Activated CD4-positive, alpha-beta T cell treated with anti-CD3 and anti-CD28 coated beads for 36 hours (primary cell): Measurements from ENCODE around the gene ALG6. TPM values are rescaled to one million over a fixed set of nuclear protein-coding genes. Genes with fewer than 3 reads are reported as not detected.

ENCODE experiments used
- ATAC-seq: fragments of 200-7000 bp; cut with Tn5 transposase; one replicate; pipeline ENCODE4 v1.10.0; 2021; ENCODE audit warnings: mild to moderate bottlenecking, moderate library complexity
- CTCF ChIA-PET: fragments of 350-600 bp; sonication (Branson Sonifier 250); formaldehyde crosslinking; loops from one replicate; lab custom pipeline; 2021; ENCODE audit warnings: antibody characterized with exemption; lab: Charles Lee
- POLR2A ChIA-PET: fragments of 350-600 bp; sonication (Branson Sonifier 250); formaldehyde crosslinking; loops from one replicate; lab custom pipeline; 2021; ENCODE audit warnings: antibody characterized with exemption, inconsistent platforms; lab: Charles Lee
- DNase-seq: peaks from one replicate; pipeline ENCODE4 v3.0.0-alpha.2; 2020
- H3K27ac Mint-ChIP-seq: one replicate; pipeline ENCODE4 v1.8.0; 2021; ENCODE audit warnings: mixed read lengths
- H3K27me3 Mint-ChIP-seq: one replicate; pipeline ENCODE4 v1.8.0; 2021; ENCODE audit warnings: mixed read lengths
- H3K36me3 Mint-ChIP-seq: one replicate; pipeline ENCODE4 v1.8.0; 2021; ENCODE audit warnings: low read depth, mixed read lengths
- H3K4me1 Mint-ChIP-seq: one replicate; pipeline ENCODE4 v1.8.0; 2021; ENCODE audit warnings: mixed read lengths
- H3K4me3 Mint-ChIP-seq: one replicate; pipeline ENCODE4 v1.8.0; 2021; ENCODE audit warnings: mild to moderate bottlenecking, moderate library complexity, mixed read lengths
- H3K9me3 Mint-ChIP-seq: one replicate; pipeline ENCODE4 v1.8.0; 2021; ENCODE audit warnings: low read depth, mixed read lengths
- intact Hi-C, 2 experiments: fragments of 100-400 bp; cut with DNase I in 1 of 2; cut with micrococcal nuclease in 1 of 2; formaldehyde crosslinking; loops; one replicate each; pipeline versions ENCODE4 v1.14.2 to v1.15.1; 2022 to 2024; cut with DNase I, micrococcal nuclease
- total RNA-seq, 2 experiments: library from RNA; stranded (reverse); gene quantifications; one replicate each; pipeline ENCODE4 v1.2.3, GENCODE V29; 2021

ALG6 gene
- total RNA-seq, 2 experiments from 2014 or later = 16.2 to 16.3 TPM

- ATAC-seq = no peak
- H3K9me3 Mint-ChIP-seq = no peaks in the 10 kb centered on the region
- peaks cover 7% of the 10 kb centered on the region for H3K27me3 Mint-ChIP-seq
- peaks cover 23% of the 10 kb centered on the region for H3K4me1 Mint-ChIP-seq
- peaks cover 14% of the 10 kb centered on the region for H3K36me3 Mint-ChIP-seq
- peak overlapping the region; percentile 77 for H3K27ac Mint-ChIP-seq
- no peak for DNase-seq
- ChIA-PET CTCF (no interaction called here), POLR2A (no interaction called here)
- H3K4me3 Mint-ChIP-seq = peak overlapping the region; percentile 98
- intact Hi-C loops = loop anchor here (1.0 to 5.0 kb wide), 7 partner anchors 40 to 931 kb away; partner anchors contain the start of genes EFCAB7 (in 2 of the 2), ITGB3BP (in 2 of the 2), ATG4C (in 1 of the 2) and PGM1 (in 1 of the 2)
Measured at GRCh38 chr1:63366908-63367214, 566 bp upstream of the ALG6 start.

GRCh38 chr1:63368131-63368530, 704 bp downstream of the ALG6 start:
- POLR2A ChIA-PET = no interaction called here
- Mint-ChIP-seq H3K36me3 (peaks cover 21% of the 10 kb centered on the region), H3K27ac (peak overlapping the region; percentile 82), H3K4me3 (peak overlapping the region; percentile 98), H3K9me3 (no peaks in the 10 kb centered on the region), H3K4me1 (peaks cover 23% of the 10 kb centered on the region), H3K27me3 (peaks cover under 1% of the 10 kb centered on the region)
- CTCF ChIA-PET = interaction anchor here (0.6 to 0.7 kb wide), 3 partner anchors 48 to 1446 kb away, joined by 3 to 4 read pairs (median 3); no protein-coding TSS in a partner anchor
- DNase-seq (peak; percentile 14), ATAC-seq (peak; percentile 16)
- intact Hi-C loops = loop anchor here in 1 of 2 experiments (5.0 kb wide), 1 partner anchor 931 kb away; the partner anchor contains the start of gene USP1

- no peak for ATAC-seq
- ChIA-PET CTCF (no interaction called here), POLR2A (no interaction called here)
- intact Hi-C loops = no loop called here
- no peaks in the 10 kb centered on the region for H3K27me3 Mint-ChIP-seq
- no peak overlapping the region for H3K4me3 Mint-ChIP-seq
- no peaks in the 10 kb centered on the region for H3K9me3 Mint-ChIP-seq
- H3K36me3 Mint-ChIP-seq = peaks cover 34% of the 10 kb centered on the region
- peaks cover 25% of the 10 kb centered on the region for H3K4me1 Mint-ChIP-seq
- no peak for DNase-seq
- H3K27ac Mint-ChIP-seq = no peak overlapping the region
Measured at GRCh38 chr1:63379583-63379982, 12.2 kb downstream of the ALG6 start.

GRCh38 chr1:63381741-63382140, 14.3 kb downstream of the ALG6 start:
- CTCF ChIA-PET = interaction anchor here (0.7 kb wide), 1 partner anchor 293 kb away, joined by 3 read pairs; no protein-coding TSS in a partner anchor

GRCh38 chr1:63401945-63402344, 34.5 kb downstream of the ALG6 start:
- intact Hi-C loops = no loop called here
- H3K36me3 Mint-ChIP-seq = peaks cover 25% of the 10 kb centered on the region
- no peak for ATAC-seq
- no peak overlapping the region for H3K4me3 Mint-ChIP-seq
- ChIA-PET CTCF (no interaction called here), POLR2A (no interaction called here)
- H3K4me1 Mint-ChIP-seq = peaks cover 3% of the 10 kb centered on the region
- H3K27me3 Mint-ChIP-seq = no peaks in the 10 kb centered on the region
- no peaks in the 10 kb centered on the region for H3K9me3 Mint-ChIP-seq
- no peak for DNase-seq
- H3K27ac Mint-ChIP-seq = no peak overlapping the region

More at GRCh38 chr1:63381741-63382140, 14.3 kb downstream of the ALG6 start:
- POLR2A ChIA-PET = no interaction called here
- Mint-ChIP-seq H3K36me3 (peaks cover 25% of the 10 kb centered on the region), H3K27ac (no peak overlapping the region), H3K4me1 (peaks cover 42% of the 10 kb centered on the region), H3K4me3 (no peak overlapping the region), H3K9me3 (no peaks in the 10 kb centered on the region), H3K27me3 (no peaks in the 10 kb centered on the region)
- ATAC-seq = no peak
- DNase-seq = no peak
- intact Hi-C loops = no loop called here

GRCh38 chr1:63403386-63403785, 36.0 kb downstream of the ALG6 start:
- H3K36me3 Mint-ChIP-seq = peaks cover 29% of the 10 kb centered on the region
- intact Hi-C loops = no loop called here
- ChIA-PET POLR2A (no interaction called here), CTCF (interaction anchor here (1.2 to 1.5 kb wide), 2 partner anchors 13 to 562 kb away, joined by 4 read pairs; no protein-coding TSS in a partner anchor)
- no peak overlapping the region for H3K27ac Mint-ChIP-seq
- DNase-seq (no peak), ATAC-seq (peak; percentile 80)
- H3K9me3 Mint-ChIP-seq = no peaks in the 10 kb centered on the region
- peaks cover 3% of the 10 kb centered on the region for H3K4me1 Mint-ChIP-seq
- H3K27me3 Mint-ChIP-seq = no peaks in the 10 kb centered on the region
- no peak overlapping the region for H3K4me3 Mint-ChIP-seq

GRCh38 chr1:63405021-63405420, 37.6 kb downstream of the ALG6 start:
- Mint-ChIP-seq H3K27ac (no peak overlapping the region), H3K4me1 (peaks cover 3% of the 10 kb centered on the region), H3K9me3 (no peaks in the 10 kb centered on the region), H3K27me3 (no peaks in the 10 kb centered on the region), H3K4me3 (no peak overlapping the region), H3K36me3 (peaks cover 33% of the 10 kb centered on the region)
- intact Hi-C loops = no loop called here
- POLR2A ChIA-PET = no interaction called here
- CTCF ChIA-PET = interaction anchor here (0.7 to 1.6 kb wide), 8 partner anchors 8 to 564 kb away, joined by 3 to 5 read pairs (median 4); no protein-coding TSS in a partner anchor
- ATAC-seq (no peak), DNase-seq (no peak)

GRCh38 chr1:63405987-63406386, 38.6 kb downstream of the ALG6 start:
- Mint-ChIP-seq H3K27me3 (no peaks in the 10 kb centered on the region), H3K27ac (no peak overlapping the region), H3K9me3 (no peaks in the 10 kb centered on the region), H3K4me1 (peaks cover 3% of the 10 kb centered on the region), H3K4me3 (no peak overlapping the region), H3K36me3 (peaks cover 29% of the 10 kb centered on the region)
- ChIA-PET CTCF (interaction anchor here (0.9 to 1.9 kb wide), 2 partner anchors 9 to 28 kb away, joined by 3 to 7 read pairs; no protein-coding TSS in a partner anchor), POLR2A (no interaction called here)
- DNase-seq (no peak), ATAC-seq (no peak)
- intact Hi-C loops = no loop called here

GRCh38 chr1:63407002-63407401, 39.6 kb downstream of the ALG6 start:
- Mint-ChIP-seq H3K27me3 (no peaks in the 10 kb centered on the region), H3K36me3 (peaks cover 29% of the 10 kb centered on the region), H3K4me3 (no peak overlapping the region), H3K4me1 (peaks cover 3% of the 10 kb centered on the region), H3K9me3 (no peaks in the 10 kb centered on the region), H3K27ac (no peak overlapping the region)
- ChIA-PET CTCF (interaction anchor here (0.7 to 1.9 kb wide), 2 partner anchors 10 to 131 kb away, joined by 3 to 7 read pairs; no protein-coding TSS in a partner anchor), POLR2A (no interaction called here)
- ATAC-seq = no peak
- no peak for DNase-seq
- intact Hi-C loops = no loop called here

GRCh38 chr1:63408331-63408730, 40.9 kb downstream of the ALG6 start:
- Mint-ChIP-seq H3K9me3 (no peaks in the 10 kb centered on the region), H3K4me1 (peaks cover 2% of the 10 kb centered on the region), H3K4me3 (no peak overlapping the region), H3K27me3 (no peaks in the 10 kb centered on the region), H3K36me3 (peaks cover 26% of the 10 kb centered on the region), H3K27ac (no peak overlapping the region)
- ChIA-PET POLR2A (no interaction called here), CTCF (interaction anchor here (0.6 kb wide), 1 partner anchor 11 kb away, joined by 3 read pairs; no protein-coding TSS in a partner anchor)
- DNase-seq (no peak), ATAC-seq (no peak)
- intact Hi-C loops = no loop called here

GRCh38 chr1:63411066-63411465, 43.6 kb downstream of the ALG6 start:
- Mint-ChIP-seq H3K4me3 (no peak overlapping the region), H3K27ac (no peak overlapping the region), H3K27me3 (no peaks in the 10 kb centered on the region), H3K4me1 (no peaks in the 10 kb centered on the region), H3K36me3 (peaks cover 19% of the 10 kb centered on the region), H3K9me3 (no peaks in the 10 kb centered on the region)
- ChIA-PET CTCF (interaction anchor here (0.8 to 1.2 kb wide), 3 partner anchors 13 to 570 kb away, joined by 3 read pairs; no protein-coding TSS in a partner anchor), POLR2A (interaction anchor here (0.6 kb wide), 1 partner anchor 12 kb away, joined by 6 read pairs; no protein-coding TSS in a partner anchor)
- intact Hi-C loops = no loop called here
- DNase-seq (no peak), ATAC-seq (no peak)

GRCh38 chr1:63413394-63413793, 46.0 kb downstream of the ALG6 start:
- peaks cover 21% of the 10 kb centered on the region for H3K36me3 Mint-ChIP-seq
- intact Hi-C loops = no loop called here

More at GRCh38 chr1:63413394-63413793, 46.0 kb downstream of the ALG6 start:
- Mint-ChIP-seq H3K4me1 (no peaks in the 10 kb centered on the region), H3K9me3 (no peaks in the 10 kb centered on the region), H3K27me3 (no peaks in the 10 kb centered on the region), H3K4me3 (no peak overlapping the region), H3K27ac (no peak overlapping the region)
- ATAC-seq (no peak), DNase-seq (no peak)
- CTCF ChIA-PET = interaction anchor here (1.1 kb wide), 1 partner anchor 9 kb away, joined by 4 read pairs; no protein-coding TSS in a partner anchor
- POLR2A ChIA-PET = no interaction called here
